GM18870 (cell line): Measurements from ENCODE around the gene THAP7.

ENCODE experiments used
- ATAC-seq: cut with Tn5 transposase; IDR thresholded peaks from one replicate; pipeline ENCODE4 v1.9.1; 2021; ENCODE audit warnings: moderate library complexity; ENCODE audit not compliant: unreplicated experiment

Gene THAP7

GRCh38 chr22:20994128-20994901 lies 7.6 kb downstream of the THAP7 start:
- ATAC-seq: no peak

- ATAC-seq: no peak
These were observed 8.4 kb downstream of the THAP7 start for GRCh38 chr22:20993304-20994127.

DNA sequence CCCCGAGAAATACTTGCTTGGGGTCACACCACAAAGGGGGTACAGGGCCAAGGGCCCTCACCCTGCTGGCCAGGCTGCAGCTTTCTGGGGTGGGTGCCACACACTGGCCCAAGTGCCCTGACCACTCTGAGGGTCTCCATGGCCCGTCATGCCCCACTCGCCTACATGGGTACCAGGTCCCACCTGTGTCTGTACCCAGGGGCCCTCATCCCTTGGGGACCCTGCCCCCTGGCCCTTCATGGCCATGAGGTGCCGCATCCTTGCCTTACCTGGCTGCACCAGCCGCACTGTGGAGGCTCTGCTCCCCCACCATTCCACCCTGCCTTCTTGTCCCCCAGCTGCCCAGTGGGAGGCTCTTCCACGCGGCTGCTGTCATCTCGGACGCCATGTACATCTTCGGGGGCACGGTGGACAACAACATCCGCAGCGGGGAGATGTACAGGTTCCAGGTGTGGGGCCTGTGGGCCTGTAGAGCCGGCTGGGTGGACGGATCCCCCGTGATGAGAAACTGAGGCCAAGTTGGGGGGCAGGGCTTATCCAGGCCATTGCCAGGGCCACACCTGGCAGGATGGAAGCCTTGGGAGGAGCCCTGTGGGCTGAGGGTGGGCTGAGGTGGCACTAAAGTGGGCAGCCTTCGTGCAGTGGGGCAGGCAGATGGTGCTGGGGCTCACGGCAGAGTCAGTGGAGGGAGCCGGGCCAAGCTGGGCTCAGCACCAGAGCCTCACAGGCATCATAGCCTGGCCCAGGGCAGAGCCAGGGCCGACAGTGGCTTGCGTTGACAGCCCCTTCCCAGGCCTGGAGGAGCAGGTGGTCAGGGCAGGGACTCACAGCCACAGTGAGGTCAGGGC lies 9.2 kb downstream of the THAP7 start:
- no peak for ATAC-seq

DNA sequence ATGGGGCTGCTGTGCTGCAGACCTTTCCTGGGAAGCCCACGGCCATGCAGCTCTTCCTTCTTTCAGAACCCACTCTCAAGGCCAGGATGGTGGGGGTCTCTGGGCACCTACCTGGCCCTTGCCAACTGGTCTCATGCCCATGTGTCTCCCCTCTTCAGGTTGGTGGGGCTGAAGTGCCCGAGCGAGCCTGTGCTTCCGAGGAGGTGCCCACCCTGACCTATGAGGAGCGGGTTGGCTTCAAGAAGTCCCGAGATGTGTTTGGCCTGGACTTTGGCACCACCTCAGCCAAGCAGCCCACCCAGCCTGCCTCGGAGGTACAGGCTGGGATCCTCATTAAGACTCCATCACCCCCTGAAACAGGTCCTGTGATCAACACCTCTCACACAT lies 9.9 kb downstream of the THAP7 start:
- no peak for ATAC-seq

- ATAC-seq: no peak
These were observed 10.5 kb downstream of the THAP7 start for GRCh38 chr22:20991252-20992055.

GRCh38 chr22:20990184-20991180 lies 11.4 kb downstream of the THAP7 start:
- no peak for ATAC-seq

GRCh38 chr22:20989323-20990138 lies 12.4 kb downstream of the THAP7 start:
- no peak for ATAC-seq

DNA sequence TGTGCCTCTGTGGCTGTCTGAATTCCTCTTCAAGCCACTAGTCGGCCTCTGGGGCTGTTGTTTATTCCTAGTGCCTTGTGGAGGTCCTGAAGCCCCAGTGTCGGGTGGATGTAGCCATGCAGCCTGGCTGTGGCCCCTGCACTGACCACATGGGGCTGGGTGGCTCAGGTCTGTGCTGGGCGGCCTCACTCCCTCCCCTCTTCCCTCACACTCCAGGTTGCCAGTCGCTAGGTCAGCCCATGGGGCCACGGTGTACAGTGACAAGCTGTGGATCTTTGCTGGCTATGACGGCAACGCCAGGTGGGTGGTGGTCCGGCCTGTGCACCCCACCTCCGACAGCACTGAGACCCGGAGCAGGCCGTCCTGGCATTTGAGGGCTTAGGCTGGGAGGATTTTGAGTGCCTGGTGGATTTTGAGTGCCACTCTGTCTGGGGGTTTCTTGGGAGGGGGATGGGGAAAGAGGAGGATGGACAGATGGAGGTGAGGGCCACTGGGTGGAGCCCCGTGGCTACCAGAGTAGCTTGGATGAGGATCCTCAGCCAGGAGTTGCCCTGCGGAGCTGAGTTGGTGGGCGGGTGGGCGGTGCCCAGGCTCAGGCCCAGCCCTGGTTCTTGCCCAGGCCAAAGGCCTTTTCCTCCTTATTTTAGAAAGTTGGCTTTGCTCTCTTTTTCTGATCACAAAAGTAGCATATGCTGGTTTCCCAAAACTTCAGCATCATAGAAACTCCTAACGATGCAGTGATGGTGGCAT lies 13.2 kb downstream of the THAP7 start:
- no peak for ATAC-seq

DNA sequence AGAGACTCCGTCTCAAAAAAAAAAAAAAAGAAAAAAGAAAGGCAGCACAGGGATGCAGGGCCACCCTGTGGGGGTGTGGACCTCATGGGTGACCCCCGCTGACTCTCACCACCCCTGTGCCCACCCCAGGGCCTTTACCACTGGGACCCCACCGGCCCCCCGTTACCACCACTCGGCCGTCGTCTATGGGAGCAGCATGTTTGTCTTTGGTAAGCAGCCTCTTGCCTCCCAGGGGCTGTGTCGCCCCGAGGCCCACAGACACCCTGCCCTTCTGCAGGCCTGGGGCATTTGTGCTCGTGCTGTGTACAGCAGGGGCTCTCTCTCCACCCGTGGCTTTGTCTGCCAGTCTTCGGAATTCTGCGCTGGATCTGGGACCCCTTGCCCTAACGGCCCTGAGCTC lies 14.5 kb downstream of the THAP7 start:
- no peak for ATAC-seq

- ATAC-seq: no peak
These were observed 15.6 kb downstream of the THAP7 start for GRCh38 chr22:20986365-20986764.

DNA sequence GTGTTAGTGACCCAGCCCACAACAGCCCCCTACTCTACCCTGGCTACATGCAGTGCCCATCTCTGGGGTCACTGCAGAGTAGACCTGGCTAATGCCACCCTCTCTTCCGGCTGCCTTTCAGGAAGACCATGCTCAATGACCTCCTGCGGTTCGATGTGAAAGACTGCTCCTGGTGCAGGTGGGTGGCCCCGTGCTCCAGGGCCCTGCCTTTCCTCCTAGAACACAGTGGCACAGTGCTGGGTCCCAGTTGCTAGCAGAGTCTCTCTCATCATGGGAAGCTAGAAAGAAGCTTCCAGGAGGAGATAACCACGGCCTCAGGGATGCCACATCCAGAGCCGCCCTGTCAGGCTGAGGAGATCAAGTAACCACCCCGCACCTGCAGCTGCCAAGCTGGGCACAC lies 16.2 kb downstream of the THAP7 start:
- ATAC-seq: no peak

GRCh38 chr22:20983081-20983771 lies 18.7 kb downstream of the THAP7 start:
- no peak for ATAC-seq

- no peak for ATAC-seq
These were observed 19.4 kb downstream of the THAP7 start for GRCh38 chr22:20982563-20982882.

GRCh38 chr22:20981787-20982562 lies 19.9 kb downstream of the THAP7 start, which contains the start of gene LZTR1:
LZTR1 (plus strand) TSS chr22:20982297; CDS start chr22:20982372, 75 bp downstream.
- ATAC-seq: peak; percentile 58

DNA sequence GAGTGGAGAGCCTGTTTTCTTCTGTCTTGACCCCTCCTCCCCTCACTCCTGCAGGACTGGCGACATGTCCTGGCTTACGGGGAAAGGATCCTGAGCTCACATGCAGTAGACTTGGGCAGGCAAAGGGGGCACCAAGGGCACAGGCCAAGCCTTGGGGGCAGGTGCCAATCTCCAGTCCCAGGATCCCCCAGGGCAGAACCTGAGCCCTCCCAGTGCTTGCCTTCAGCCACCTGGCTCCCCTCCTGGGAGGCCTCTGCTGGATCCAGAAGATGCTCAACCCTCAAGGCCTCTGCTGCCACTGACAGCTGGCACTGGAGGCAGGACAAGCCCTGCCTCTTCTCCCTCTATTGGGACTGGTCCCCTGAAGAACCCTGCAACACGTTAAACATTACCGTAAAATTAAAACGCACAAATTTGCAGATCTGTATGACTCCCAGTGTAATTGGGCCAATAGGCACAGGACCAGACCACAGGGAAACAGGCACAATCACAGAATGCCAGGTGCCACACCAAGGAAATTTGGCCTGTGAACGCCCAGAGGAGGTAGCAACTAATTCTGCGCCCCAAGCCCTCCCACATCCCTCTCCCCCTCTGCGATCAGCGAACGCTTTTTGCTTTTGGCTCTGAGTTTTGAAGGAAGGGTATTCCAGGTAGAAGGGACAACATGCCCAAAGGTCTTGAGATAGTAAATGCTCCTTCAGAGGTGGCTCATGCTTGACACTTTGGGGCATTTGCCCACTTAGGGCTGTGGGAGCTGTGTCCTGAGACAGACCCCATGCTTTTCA lies 20.8 kb downstream of the THAP7 start:
- ATAC-seq: no peak

DNA sequence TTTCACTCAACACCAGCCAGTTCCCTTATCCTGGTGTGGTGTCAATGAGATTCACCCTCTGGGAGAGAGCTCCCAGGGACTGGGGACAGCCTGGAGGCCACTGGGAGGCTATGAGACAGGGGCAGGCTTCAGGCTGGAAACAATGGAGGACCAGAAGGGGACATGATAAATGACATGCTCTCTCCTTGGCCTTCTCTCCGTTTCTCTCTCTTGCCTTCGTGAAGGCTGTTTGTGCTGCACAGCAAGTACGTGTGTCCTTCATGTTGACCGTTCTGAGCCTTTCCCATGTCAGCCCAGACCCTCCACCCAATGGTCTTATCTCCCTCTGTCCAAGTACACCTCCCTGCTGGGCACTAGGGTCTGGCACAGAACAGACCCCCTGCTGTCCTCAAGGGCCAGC lies 21.4 kb downstream of the THAP7 start:
- ATAC-seq: no peak
